Loucy (cell line): ENCODE results near the gene KCNK3.

Experiments used
- H2AFZ ChIP-seq: fragments of 200-600 bp; sonication (generic); 2 replicates; pipeline ENCODE4 v1.6.0; 2016; ENCODE audit warnings: antibody characterized with exemption, mild to moderate bottlenecking, low read length, moderate library complexity
- H3F3A ChIP-seq: fragments of 200-600 bp; 2 replicates; pipeline ENCODE4 v1.6.0; 2016; ENCODE audit warnings: antibody characterized with exemption, low read depth, mild to moderate bottlenecking
- H3K27me3 ChIP-seq: fragments of 200-600 bp; sonication (generic); 2 replicates; pipeline ENCODE4 v1.6.1; 2014; ENCODE audit warnings: low read length, mild to moderate bottlenecking; ENCODE audit not compliant: insufficient read depth, poor library complexity, severe bottlenecking
- H3K36me3 ChIP-seq: fragments of 200-600 bp; sonication (generic); 2 replicates; pipeline ENCODE4 v1.6.1; 2016; ENCODE audit warnings: low read length; ENCODE audit not compliant: insufficient read depth
- H3K4me1 ChIP-seq: fragments of 200-600 bp; sonication (generic); 2 replicates; pipeline ENCODE4 v1.5.1; 2014; ENCODE audit warnings: low read length, mild to moderate bottlenecking; ENCODE audit not compliant: insufficient read depth, poor library complexity, severe bottlenecking
- H3K4me2 ChIP-seq: fragments of 200-600 bp; sonication (generic); 2 replicates; pipeline ENCODE4 v1.6.0; 2014; ENCODE audit warnings: antibody characterized with exemption, low read length, low read depth, mild to moderate bottlenecking; ENCODE audit not compliant: poor library complexity, severe bottlenecking
- H3K4me3 ChIP-seq: fragments of 200-600 bp; sonication (generic); 2 replicates; pipeline ENCODE4 v1.5.1; 2014; ENCODE audit warnings: low read length, mild to moderate bottlenecking, mixed read lengths; ENCODE audit not compliant: poor library complexity, severe bottlenecking
- H3K79me2 ChIP-seq: fragments of 200-600 bp; sonication (generic); 2 replicates; pipeline ENCODE4 v1.6.1; 2014; ENCODE audit warnings: low read length; ENCODE audit not compliant: insufficient read depth
- H3K9ac ChIP-seq: fragments of 200-600 bp; sonication (generic); 2 replicates; pipeline ENCODE4 v1.6.0; 2014; ENCODE audit warnings: mild to moderate bottlenecking, low read depth, low read length, moderate library complexity; ENCODE audit not compliant: poor library complexity, severe bottlenecking
- H3K9me2 ChIP-seq: fragments of 200-600 bp; sonication (generic); replicated peaks from 2 replicates; pipeline ENCODE4 v1.6.1; 2016; ENCODE audit warnings: low read depth, low read length, mixed read lengths
- H3K9me3 ChIP-seq: fragments of 200-600 bp; sonication (generic); 2 replicates; pipeline ENCODE4 v1.6.1; 2014; ENCODE audit warnings: mild to moderate bottlenecking, antibody characterized with exemption, low read length, low read depth; ENCODE audit not compliant: insufficient read depth
- H4K20me1 ChIP-seq: fragments of 200-600 bp; sonication (generic); 2 replicates; pipeline ENCODE4 v1.6.0; 2014; ENCODE audit warnings: antibody characterized with exemption, low read length, mild to moderate bottlenecking; ENCODE audit not compliant: insufficient read depth, poor library complexity, severe bottlenecking
- EZH2phosphoT487 ChIP-seq: fragments of 200-600 bp; IDR thresholded peaks from 2 replicates; pipeline ENCODE4 v1.6.1; 2018; ENCODE audit warnings: antibody characterized with exemption, mild to moderate bottlenecking, moderate library complexity, borderline replicate concordance
- TF ChIP-seq, protein P1 (sequence below): fragments of 200-600 bp; sonication (generic); conservative IDR thresholded peaks from 2 replicates; pipeline ENCODE4 v1.5.1; 2014; ENCODE audit warnings: mild to moderate bottlenecking, antibody characterized with exemption, low read length

KCNK3 gene

GRCh38 chr2:26718949-26719686, 26.6 kb downstream of the KCNK3 start:
- H3K9ac ChIP-seq, result no peak overlapping the region
- H3K4me3 ChIP-seq, result no peak overlapping the region
- H3K79me2 ChIP-seq, result no peaks in the 10 kb centered on the region
- H4K20me1 ChIP-seq, result no peaks in the 10 kb centered on the region
- no peaks in the 10 kb centered on the region for H3F3A ChIP-seq
- H2AFZ ChIP-seq, result no peak overlapping the region
- H3K9me2 ChIP-seq, result no peaks in the 10 kb centered on the region
- no peaks in the 10 kb centered on the region for H3K36me3 ChIP-seq
- no peak for TF ChIP-seq EZH2phosphoT487
- TF ChIP-seq, protein P1, sequence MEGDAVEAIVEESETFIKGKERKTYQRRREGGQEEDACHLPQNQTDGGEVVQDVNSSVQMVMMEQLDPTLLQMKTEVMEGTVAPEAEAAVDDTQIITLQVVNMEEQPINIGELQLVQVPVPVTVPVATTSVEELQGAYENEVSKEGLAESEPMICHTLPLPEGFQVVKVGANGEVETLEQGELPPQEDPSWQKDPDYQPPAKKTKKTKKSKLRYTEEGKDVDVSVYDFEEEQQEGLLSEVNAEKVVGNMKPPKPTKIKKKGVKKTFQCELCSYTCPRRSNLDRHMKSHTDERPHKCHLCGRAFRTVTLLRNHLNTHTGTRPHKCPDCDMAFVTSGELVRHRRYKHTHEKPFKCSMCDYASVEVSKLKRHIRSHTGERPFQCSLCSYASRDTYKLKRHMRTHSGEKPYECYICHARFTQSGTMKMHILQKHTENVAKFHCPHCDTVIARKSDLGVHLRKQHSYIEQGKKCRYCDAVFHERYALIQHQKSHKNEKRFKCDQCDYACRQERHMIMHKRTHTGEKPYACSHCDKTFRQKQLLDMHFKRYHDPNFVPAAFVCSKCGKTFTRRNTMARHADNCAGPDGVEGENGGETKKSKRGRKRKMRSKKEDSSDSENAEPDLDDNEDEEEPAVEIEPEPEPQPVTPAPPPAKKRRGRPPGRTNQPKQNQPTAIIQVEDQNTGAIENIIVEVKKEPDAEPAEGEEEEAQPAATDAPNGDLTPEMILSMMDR, result no peak
- H3K27me3 ChIP-seq, result no peaks in the 10 kb centered on the region
- no peaks in the 10 kb centered on the region for H3K9me3 ChIP-seq
- peaks cover 7% of the 10 kb centered on the region for H3K4me1 ChIP-seq
- H3K4me2 ChIP-seq, result no peak overlapping the region

GRCh38 chr2:26720322-26721114, 28.0 kb downstream of the KCNK3 start:
- Histone ChIP-seq H3K36me3 (no peaks in the 10 kb centered on the region), H3K27me3 (no peaks in the 10 kb centered on the region), H4K20me1 (no peaks in the 10 kb centered on the region), H3K9me2 (no peaks in the 10 kb centered on the region), H3F3A (no peaks in the 10 kb centered on the region), H3K4me1 (peaks cover 7% of the 10 kb centered on the region), H3K9me3 (no peaks in the 10 kb centered on the region), H3K79me2 (no peaks in the 10 kb centered on the region), H3K4me3 (no peak overlapping the region), H2AFZ (no peak overlapping the region), H3K4me2 (no peak overlapping the region), H3K9ac (no peak overlapping the region)
- TF ChIP-seq, protein P1, result no peak
- no peak for TF ChIP-seq EZH2phosphoT487

- TF ChIP-seq, protein P1, result no peak
- no peak for TF ChIP-seq EZH2phosphoT487
- Histone ChIP-seq H3K4me3 (no peak overlapping the region), H3K4me2 (no peak overlapping the region), H3K9ac (no peak overlapping the region), H2AFZ (peak overlapping the region; percentile 8; the same call in 1 of the 2 replicates), H4K20me1 (no peaks in the 10 kb centered on the region), H3F3A (no peaks in the 10 kb centered on the region), H3K9me2 (no peaks in the 10 kb centered on the region), H3K4me1 (peaks cover 7% of the 10 kb centered on the region), H3K27me3 (no peaks in the 10 kb centered on the region), H3K36me3 (no peaks in the 10 kb centered on the region), H3K9me3 (no peaks in the 10 kb centered on the region), H3K79me2 (no peaks in the 10 kb centered on the region)
These were observed 28.9 kb downstream of the KCNK3 start for GRCh38 chr2:26721115-26722032.
